Measurements from ENCODE around the gene NUTF2.

Gene NUTF2

GRCh38 chr16:67842509-67843342, 4.0 kb upstream of the NUTF2 start (continued):
- TF ChIP-seq ZNF157 (tag by site-specific recombination; IDR thresholded peaks at IDR 0.05), result no peak
- no peak for TF ChIP-seq MYNN (tag by site-specific recombination; IDR thresholded peaks at IDR 0.05; ENCODE audit: borderline replicate concordance)
- TF ChIP-seq ZBTB8A (tag by site-specific recombination; IDR thresholded peaks at IDR 0.05), result peak; percentile 60; the same call in 1 of the 2 replicates
- TF ChIP-seq ZFP3 (tag by site-specific recombination; IDR thresholded peaks at IDR 0.05; ENCODE audit: low read depth), result no peak
- no peak for TF ChIP-seq ZNF76 (tag by site-specific recombination; IDR thresholded peaks at IDR 0.05; ENCODE audit: borderline replicate concordance, low read depth)
- no peak for TF ChIP-seq ZNF175 (tag by site-specific recombination; IDR thresholded peaks at IDR 0.05)
- no peak for TF ChIP-seq ZNF747 (tag by site-specific recombination; IDR thresholded peaks at IDR 0.05)
- TF ChIP-seq ZNF174 (tag by site-specific recombination; IDR thresholded peaks at IDR 0.05), result no peak
- TF ChIP-seq ZNF776 (tag by site-specific recombination; IDR thresholded peaks at IDR 0.05; ENCODE audit: borderline replicate concordance), result no peak
- TF ChIP-seq ZNF571 (tag by site-specific recombination; IDR thresholded peaks at IDR 0.05), result no peak
- TF ChIP-seq ZSCAN30 (tag by site-specific recombination; IDR thresholded peaks at IDR 0.05), result no peak
- TF ChIP-seq ZBTB44 (tag by site-specific recombination; IDR thresholded peaks at IDR 0.05), result peak; percentile 97
- peak; percentile 74; the same call in 1 of the 2 replicates for TF ChIP-seq ZNF777 (tag by site-specific recombination; IDR thresholded peaks at IDR 0.05; ENCODE audit: borderline replicate concordance)
- TF ChIP-seq ZNF621 (tag by site-specific recombination; IDR thresholded peaks at IDR 0.05), result no peak
- no peak for TF ChIP-seq ZNF350 (tag by site-specific recombination; IDR thresholded peaks at IDR 0.05)
- no peak for TF ChIP-seq REPIN1 (tag by site-specific recombination; IDR thresholded peaks at IDR 0.05; ENCODE audit: low read depth)
- no peak for TF ChIP-seq KLF7 (tag by site-specific recombination; IDR thresholded peaks at IDR 0.05; ENCODE audit: borderline replicate concordance)
- TF ChIP-seq KLF16 (tag by site-specific recombination; IDR thresholded peaks at IDR 0.05), result peak; percentile 17; the same call in 1 of the 2 replicates
- TF ChIP-seq ZSCAN4 (tag by site-specific recombination; IDR thresholded peaks at IDR 0.05), result no peak
- TF ChIP-seq ELK4 (IDR thresholded peaks at IDR 0.05; ENCODE audit: borderline replicate concordance, low read depth, low read length), result no peak
- TF ChIP-seq ZNF169 (tag by site-specific recombination; IDR thresholded peaks at IDR 0.05), result peak; percentile 91; the same call in 1 of the 2 replicates
- TF ChIP-seq ZBTB17 (tag by site-specific recombination; IDR thresholded peaks at IDR 0.05), result peak; percentile 81
- 0 out of 2 replicates have a peak, but pooled peaks have one; percentile 41 for TF ChIP-seq PRDM1 (tag by site-specific recombination; IDR thresholded peaks at IDR 0.05)
- peak; percentile 96 for TF ChIP-seq SCRT2 (tag by site-specific recombination; IDR thresholded peaks at IDR 0.05)
- TF ChIP-seq PATZ1 (tag by site-specific recombination; IDR thresholded peaks at IDR 0.05), result 0 out of 2 replicates have a peak, but pooled peaks have one; percentile 12
- no peak for TF ChIP-seq ZNF701 (tag by site-specific recombination; IDR thresholded peaks at IDR 0.05)
- no peak for TF ChIP-seq ZBTB48 (tag by site-specific recombination; IDR thresholded peaks at IDR 0.05)
- no peak for TF ChIP-seq ZNF513 (tag by site-specific recombination; IDR thresholded peaks at IDR 0.05)
- TF ChIP-seq RBAK (tag by site-specific recombination; IDR thresholded peaks at IDR 0.05), result no peak
- TF ChIP-seq PRDM4 (tag by site-specific recombination; IDR thresholded peaks at IDR 0.05), result no peak; the same call in none of the 2 replicates
